ENCODE measurements around the gene BTNL9.
"Not testable (repeated sequence)": the region's sequence is repeated elsewhere in the genome, so short reads cannot be mapped to it uniquely, and the experiment has no call there.

The BTNL9 gene

DNA sequence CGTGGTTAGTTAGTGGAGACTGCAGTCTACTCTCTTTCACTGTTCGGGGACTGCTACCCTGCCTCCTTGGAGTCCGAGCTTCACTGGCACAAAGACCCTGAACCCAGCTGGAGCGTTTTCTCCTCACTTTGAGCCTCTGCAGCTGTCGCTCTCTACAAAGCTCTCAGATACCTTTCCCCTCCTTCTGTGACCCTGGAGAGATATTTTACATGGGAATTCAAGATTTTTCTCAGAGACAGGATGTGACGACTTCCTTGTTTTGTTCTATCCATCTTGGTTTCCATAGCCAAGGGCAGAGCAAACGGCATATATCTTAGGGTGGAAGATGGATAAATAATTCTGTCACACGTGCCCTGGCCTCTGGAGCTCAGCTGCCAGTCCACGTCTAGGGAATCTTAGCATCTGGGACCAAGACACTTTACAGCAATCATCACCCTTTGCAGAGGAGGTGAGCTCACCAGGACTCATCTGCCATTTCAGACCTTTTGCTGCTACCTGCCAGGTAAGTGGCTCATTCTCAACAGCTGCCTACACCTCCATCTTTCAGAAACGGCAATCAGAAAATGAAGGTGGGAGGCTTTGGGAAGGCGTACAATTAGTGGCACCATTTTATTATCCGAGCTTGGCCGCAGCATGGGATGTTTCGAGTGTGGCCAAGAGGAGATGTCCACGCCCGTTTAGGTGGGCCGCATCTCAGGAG is at the start of gene BTNL9:
Gene BTNL9 (plus strand): TSS at position 336 of the 700 bp plus-strand sequence. CDS start 5,224 bp downstream, outside the sequence.
- DNase-seq: no peak

- no peak for DNase-seq
These were observed 49.2 kb upstream of the BTNL9 start for GRCh38 chr5:180990882-180991242.

GRCh38 chr5:181001947-181002346 is 38.1 kb upstream of the BTNL9 start:
- no peak for DNase-seq

GRCh38 chr5:181005791-181006190 is 34.3 kb upstream of the BTNL9 start:
- DNase-seq: no peak

GRCh38 chr5:181008136-181008535 is 31.9 kb upstream of the BTNL9 start:
- no peak for DNase-seq

GRCh38 chr5:181010018-181010417 is 30.0 kb upstream of the BTNL9 start:
- not testable (repeated sequence) for DNase-seq

- not testable (repeated sequence) for DNase-seq
These were observed 25.4 kb upstream of the BTNL9 start for GRCh38 chr5:181014654-181015053.

- DNase-seq: not testable (repeated sequence)
These were observed 22.6 kb upstream of the BTNL9 start for GRCh38 chr5:181017448-181017847.

GRCh38 chr5:181020688-181021087 is 19.4 kb upstream of the BTNL9 start:
- DNase-seq: no peak

GRCh38 chr5:181024245-181025064 is 15.6 kb upstream of the BTNL9 start:
- no peak for DNase-seq

GRCh38 chr5:181027452-181028031 is 12.5 kb upstream of the BTNL9 start:
- DNase-seq: no peak

GRCh38 chr5:181028032-181028819 is 11.8 kb upstream of the BTNL9 start:
- DNase-seq: no peak

DNA sequence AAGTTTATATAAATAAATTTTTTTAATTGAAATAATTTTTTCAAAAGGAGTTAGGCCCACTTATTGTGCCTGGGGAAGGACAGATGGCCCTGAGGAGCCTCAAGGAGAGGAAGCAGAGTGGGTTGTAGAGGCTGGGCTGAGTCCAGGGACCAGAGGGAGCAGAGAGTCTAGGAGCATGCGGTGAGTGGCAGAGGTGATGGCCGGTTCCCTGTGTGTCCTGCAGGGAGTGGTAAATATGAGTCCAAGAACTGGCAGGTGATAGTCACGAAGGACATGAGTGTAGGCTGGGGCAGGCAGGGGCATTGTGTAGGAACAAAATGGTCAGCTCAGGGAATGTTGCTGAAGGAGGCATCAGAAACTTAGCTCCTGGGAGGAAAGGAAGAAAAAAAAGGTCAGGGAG is 8.3 kb upstream of the BTNL9 start:
- DNase-seq: no peak

DNA sequence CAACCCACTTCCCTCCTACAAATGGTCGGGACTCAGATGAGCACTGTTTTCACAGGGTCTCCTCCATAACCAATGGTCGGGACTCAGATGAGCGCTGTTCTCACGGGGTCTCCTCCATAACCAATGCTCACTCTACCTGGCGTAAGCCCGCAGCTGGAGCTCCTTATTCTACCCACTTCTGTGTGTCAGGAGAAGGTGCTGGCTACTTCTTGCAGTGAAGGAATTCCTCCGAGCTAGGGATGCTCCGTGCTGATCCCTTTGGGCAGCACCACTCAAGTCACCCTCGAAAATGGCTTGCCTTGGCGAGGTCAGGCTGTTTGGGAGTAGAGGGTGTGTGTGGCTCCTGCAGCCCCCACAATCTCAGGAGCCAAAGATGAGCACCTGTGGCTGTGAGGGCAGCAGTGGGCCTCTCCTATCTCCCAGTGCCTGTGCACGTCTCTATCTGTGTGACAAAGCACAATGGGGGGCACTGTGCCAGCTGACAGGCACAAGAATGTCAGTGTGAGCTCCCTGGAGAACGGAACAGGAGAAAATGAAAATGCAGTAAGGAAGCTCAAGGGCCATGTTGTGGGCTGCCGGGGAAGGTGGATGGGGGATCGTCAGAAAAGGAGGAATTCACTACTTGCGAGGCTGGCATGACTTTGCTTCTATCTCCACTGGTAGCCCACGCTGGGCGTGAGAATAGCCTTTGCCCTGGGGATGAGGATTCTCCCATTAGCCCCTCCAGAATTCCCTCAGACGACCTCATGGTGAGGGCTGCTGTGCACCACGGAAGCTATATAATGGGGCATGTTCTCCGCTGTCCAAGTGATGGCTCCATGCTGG is 3.9 kb upstream of the BTNL9 start:
- DNase-seq: no peak

- no peak for DNase-seq
These were observed 3.2 kb upstream of the BTNL9 start for GRCh38 chr5:181036816-181037364.

- no peak for DNase-seq
These were observed 2.7 kb upstream of the BTNL9 start for GRCh38 chr5:181037365-181037861.

DNA sequence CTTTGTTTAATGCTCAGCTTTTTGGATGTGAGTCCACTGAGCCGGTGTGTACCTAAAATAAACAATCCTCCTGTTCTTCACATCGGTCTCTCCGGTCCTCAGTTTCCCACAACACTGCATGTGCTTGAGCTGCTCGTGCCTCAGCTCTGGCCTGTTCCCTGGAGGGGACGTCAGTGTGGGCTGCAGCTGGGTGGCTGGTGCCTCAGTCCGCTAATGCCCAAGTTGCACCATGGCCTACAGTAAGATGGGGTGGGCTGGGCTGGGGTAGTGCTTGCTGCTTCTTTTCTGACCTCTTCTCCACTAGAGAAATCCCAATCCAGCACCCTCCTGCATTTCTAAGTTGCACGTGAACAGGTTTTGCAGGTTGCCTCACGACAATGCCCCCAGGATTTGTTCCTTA is 595 bp upstream of the BTNL9 start:
- peak; percentile 23 for DNase-seq

GRCh38 chr5:181040631-181040945 is 522 bp downstream of the BTNL9 start:
- no peak for DNase-seq

GRCh38 chr5:181041043-181041442 is 977 bp downstream of the BTNL9 start:
- DNase-seq: peak; percentile 4

DNA sequence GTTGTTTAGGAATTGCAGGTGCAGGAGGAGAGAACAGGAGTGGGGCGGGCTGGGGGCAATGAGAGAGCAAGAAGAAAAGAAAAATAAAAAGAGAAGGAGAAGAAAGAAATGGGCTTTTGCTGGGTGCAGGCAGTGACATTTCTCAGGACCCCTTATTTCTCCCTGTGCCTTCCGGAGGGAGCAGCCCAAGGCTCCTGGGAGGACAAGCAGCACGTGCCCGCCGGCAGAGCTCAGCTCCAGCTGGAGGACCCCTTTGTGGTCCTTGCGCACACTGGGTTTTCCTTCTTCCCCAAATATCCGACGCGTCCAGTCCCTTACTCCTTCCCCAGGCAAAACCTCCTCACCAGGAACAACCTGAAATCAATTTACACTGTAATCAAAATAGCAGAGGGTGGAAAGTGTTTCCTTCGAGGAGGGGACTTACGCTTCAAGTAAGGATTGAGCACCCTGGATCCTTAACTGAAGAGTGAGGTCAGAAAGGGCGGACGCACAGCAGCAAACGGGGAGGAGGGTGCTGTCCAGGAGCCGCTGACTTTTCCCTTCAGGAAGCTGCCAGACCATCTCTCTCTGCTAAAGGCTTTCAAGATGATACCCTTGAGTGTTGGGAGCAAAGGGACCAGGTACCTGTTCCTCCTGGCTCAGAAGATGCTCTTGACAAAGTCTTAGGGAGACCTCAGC is 2.1 kb downstream of the BTNL9 start:
- DNase-seq: peak; percentile 4

DNA sequence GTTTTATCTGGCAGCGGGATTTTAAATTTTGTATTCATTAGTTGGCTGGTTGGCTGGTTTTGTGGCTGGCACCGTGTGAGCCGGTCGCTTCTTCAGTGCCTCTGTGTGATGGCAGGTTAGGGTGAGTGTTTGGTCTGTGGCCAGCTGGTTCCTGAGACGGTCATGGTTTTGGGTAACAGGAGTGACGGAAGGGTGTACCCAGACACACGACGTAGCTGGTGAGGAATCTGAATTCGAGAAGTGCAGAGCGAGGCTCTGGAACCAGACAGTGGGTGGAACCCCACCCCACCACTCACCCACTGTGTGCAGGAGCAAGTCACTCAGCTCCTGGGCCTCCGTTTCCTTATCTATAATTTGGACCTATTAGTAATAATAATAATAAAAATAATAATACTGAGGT is 2.7 kb downstream of the BTNL9 start:
- DNase-seq: no peak
